HEK293 (cell line): ENCODE results near the gene METTL1.

Source experiments
- CTCF ChIA-PET: fragments of 350-600 bp; formaldehyde crosslinking; extraction: SDS; loops from one replicate; lab custom pipeline; 2021; ENCODE audit warnings: antibody characterized with exemption; lab: Yijun Ruan, JAX
- POLR2A ChIA-PET: fragments of 300-600 bp; formaldehyde crosslinking; extraction: SDS; loops from one replicate; lab custom pipeline; 2020; ENCODE audit warnings: antibody characterized with exemption, inconsistent platforms; lab: Yijun Ruan, JAX
- H3K27ac ChIP-seq: fragments of 200-500 bp; sonication (Bioruptor generic); 2 replicates; pipeline ENCODE4 v1.5.1; 2014; ENCODE audit warnings: low read depth, low read length, control low read depth, inconsistent platforms; ENCODE audit errors: extremely low read depth
- H3K36me3 ChIP-seq, 2 experiments: fragments of 200-500 bp in 1 of 2; sonication (Bioruptor generic) in 1 of 2; 1 replicate in 1 of 2; 2 replicates in 1 of 2; pipeline ENCODE4 v1.5.1; 2014 to 2017; ENCODE audit warnings: inconsistent platforms in 2 of 2, low read length in 2 of 2; ENCODE audit not compliant: control insufficient read depth in 2 of 2, insufficient read depth in 1 of 2
- H3K4me1 ChIP-seq: fragments of 200-500 bp; sonication (Bioruptor generic); 2 replicates; pipeline ENCODE4 v1.5.1; 2014; ENCODE audit warnings: mild to moderate bottlenecking, low read length, inconsistent platforms; ENCODE audit not compliant: control insufficient read depth, insufficient read depth
- H3K4me3 ChIP-seq: 2 replicates; pipeline ENCODE4 v1.5.1; 2011; ENCODE audit warnings: low read depth, mild to moderate bottlenecking, control low read depth, low read length, moderate library complexity
- H3K9me3 ChIP-seq: fragments of 200-500 bp; sonication (Bioruptor generic); 2 replicates; pipeline ENCODE4 v1.5.1; 2014; ENCODE audit warnings: low read depth, low read length, inconsistent platforms; ENCODE audit not compliant: control insufficient read depth, insufficient read depth
- ZFP37 ChIP-seq: fragments of 450-650 bp; formaldehyde crosslinking; IDR thresholded peaks from 2 replicates; pipeline ENCODE4 v1.5.1; 2016; ENCODE audit warnings: missing biosample characterization, missing genetic modification characterization

Gene METTL1

GRCh38 chr12:57718641-57719528 is 53.0 kb downstream of the METTL1 start:
- no peaks in the 10 kb centered on the region for H3K9me3 ChIP-seq
- H3K4me1 ChIP-seq: no peaks in the 10 kb centered on the region
- no peak overlapping the region for H3K4me3 ChIP-seq
- no peak for TF ChIP-seq ZFP37 (tag by site-specific recombination)
- ChIA-PET CTCF (interaction anchor here (0.6 to 0.7 kb wide), 2 partner anchors 18 to 104 kb away, joined by 3 read pairs; no protein-coding TSS in a partner anchor), POLR2A (no interaction called here)
- no peak overlapping the region for H3K27ac ChIP-seq
- peaks cover 14 to 62% of the 10 kb centered on the region in 2 experiments; a peak in 2 of 3 replicates for H3K36me3 ChIP-seq
